ENCODE results near the gene MBD3L3.
"Not testable (repeated sequence)": the region's sequence is repeated elsewhere in the genome, so short reads cannot be mapped to it uniquely, and the experiment has no call there.

- TF ChIP-seq CTCF, POLR2A (IDR thresholded peaks at IDR 0.05): not testable (repeated sequence)
Observed at GRCh38 chr19:7028790-7029189, 29.7 kb downstream of the MBD3L3 start.
